Bronchial epithelial cell (primary cell): ENCODE measurements around the gene PDE1C. TPM values are rescaled to one million over a fixed set of nuclear protein-coding genes. Genes with fewer than 3 reads are reported as not detected.

Source experiments
- DNase-seq: peaks from one replicate; pipeline ENCODE4 v3.0.0-alpha.2; 2010; ENCODE audit warnings: low read depth
- FAIRE-seq: peaks from 2 replicates; lab custom pipeline; 2011; peaks lifted over from hg19 to GRCh38; lab: Jason Lieb, UNC
- H3K27me3 ChIP-seq: 2 replicates; pipeline ENCODE4 v1.5.1; 2011; ENCODE audit warnings: low read length; ENCODE audit not compliant: control insufficient read depth, insufficient read depth
- H3K36me3 ChIP-seq: 2 replicates; pipeline ENCODE4 v1.5.1; 2011; ENCODE audit warnings: low read length; ENCODE audit not compliant: control insufficient read depth, insufficient read depth
- H3K4me3 ChIP-seq: 2 replicates; pipeline ENCODE4 v1.5.1; 2011; ENCODE audit warnings: mild to moderate bottlenecking, low read depth, low read length, control low read depth
- CTCF ChIP-seq: IDR thresholded peaks from 2 replicates; pipeline ENCODE4 v1.5.1; 2011; ENCODE audit warnings: mild to moderate bottlenecking, moderate library complexity, low read length, control low read depth, inconsistent platforms; ENCODE audit not compliant: insufficient read depth, severe bottlenecking
- total RNA-seq: library from RNA; depleted of rRNA; stranded (reverse); fragments of >200 nt; gene quantifications from 2 replicates; pipeline ENCODE4 v1.2.1, GENCODE V29; 2014

Gene PDE1C
- total RNA-seq, 1 donor from 2014 or later: not detected

- no peak for TF ChIP-seq CTCF
- H3K36me3 ChIP-seq: no peaks in the 10 kb centered on the region
- DNase-seq: no peak
- no peaks in the 10 kb centered on the region for H3K27me3 ChIP-seq
- no peak for FAIRE-seq
- no peak overlapping the region for H3K4me3 ChIP-seq
These were observed 87.2 kb downstream of the PDE1C start for GRCh38 chr7:31982962-31983361.

- no peaks in the 10 kb centered on the region for H3K36me3 ChIP-seq
- DNase-seq: no peak
- no peak for TF ChIP-seq CTCF
- no peaks in the 10 kb centered on the region for H3K27me3 ChIP-seq
- no peak for FAIRE-seq
- H3K4me3 ChIP-seq: no peak overlapping the region
These were observed 88.3 kb downstream of the PDE1C start for GRCh38 chr7:31981874-31982390.

GRCh38 chr7:31979690-31980330 is 90.4 kb downstream of the PDE1C start:
- FAIRE-seq (no peak), DNase-seq (no peak)
- Histone ChIP-seq H3K27me3 (no peaks in the 10 kb centered on the region), H3K4me3 (no peak overlapping the region), H3K36me3 (no peaks in the 10 kb centered on the region)
- no peak for TF ChIP-seq CTCF

- Histone ChIP-seq H3K36me3 (no peaks in the 10 kb centered on the region), H3K4me3 (no peak overlapping the region), H3K27me3 (no peaks in the 10 kb centered on the region)
- TF ChIP-seq CTCF: no peak
- FAIRE-seq (no peak), DNase-seq (no peak)
These were observed 94.7 kb downstream of the PDE1C start for GRCh38 chr7:31975546-31975945.

GRCh38 chr7:31974351-31974750 is 95.9 kb downstream of the PDE1C start:
- H3K27me3 ChIP-seq: no peaks in the 10 kb centered on the region
- no peak for DNase-seq
- no peaks in the 10 kb centered on the region for H3K36me3 ChIP-seq
- no peak for TF ChIP-seq CTCF
- H3K4me3 ChIP-seq: no peak overlapping the region
- no peak for FAIRE-seq
